KMS-11 (cell line): ENCODE measurements around the gene ALDH9A1.
A peak's percentile ranks its signal among the peaks of the same experiment; 100 is the strongest.

Experiments
- H2AFZ ChIP-seq: fragments of 200-600 bp; sonication (generic); 2 replicates; pipeline ENCODE4 v1.6.1; 2016; ENCODE audit warnings: antibody characterized with exemption, mixed run types, low read depth
- H3K27ac ChIP-seq: fragments of 200-600 bp; sonication (generic); 2 replicates; pipeline ENCODE4 v1.6.1; 2016; ENCODE audit warnings: mild to moderate bottlenecking, mixed run types
- H3K27me3 ChIP-seq: fragments of 200-600 bp; sonication (generic); 2 replicates; pipeline ENCODE4 v1.6.1; 2017; ENCODE audit warnings: mild to moderate bottlenecking, low read depth, mixed run types, moderate library complexity; ENCODE audit not compliant: insufficient read depth
- H3K36me3 ChIP-seq: fragments of 200-600 bp; sonication (generic); 2 replicates; pipeline ENCODE4 v1.6.1; 2017; ENCODE audit warnings: mild to moderate bottlenecking, mixed run types; ENCODE audit not compliant: insufficient read depth
- H3K4me1 ChIP-seq: fragments of 200-600 bp; sonication (generic); 2 replicates; pipeline ENCODE4 v1.6.1; 2016; ENCODE audit warnings: mild to moderate bottlenecking, low read depth, mixed run types; ENCODE audit not compliant: poor library complexity, severe bottlenecking
- H3K4me2 ChIP-seq: fragments of 200-600 bp; sonication (generic); 2 replicates; pipeline ENCODE4 v1.7.0; 2016; ENCODE audit warnings: mild to moderate bottlenecking, mixed run types
- H3K4me3 ChIP-seq: fragments of 200-600 bp; sonication (generic); IDR thresholded peaks from 2 replicates; pipeline ENCODE4 v1.6.1; 2017; ENCODE audit warnings: low read depth, low read length, mixed read lengths; ENCODE audit not compliant: insufficient read depth
- H3K79me2 ChIP-seq: fragments of 200-600 bp; sonication (generic); 2 replicates; pipeline ENCODE4 v1.6.1; 2016; ENCODE audit warnings: low read depth, mixed run types; ENCODE audit not compliant: insufficient read depth
- H3K9ac ChIP-seq: fragments of 200-600 bp; sonication (generic); 2 replicates; pipeline ENCODE4 v1.6.1; 2016; ENCODE audit warnings: mild to moderate bottlenecking, mixed run types
- H4K20me1 ChIP-seq: fragments of 200-600 bp; sonication (generic); 2 replicates; pipeline ENCODE4 v1.6.1; 2016; ENCODE audit warnings: mild to moderate bottlenecking, mixed run types; ENCODE audit not compliant: insufficient read depth
- TF ChIP-seq, protein P1 (sequence below): fragments of 200-600 bp; sonication (generic); conservative IDR thresholded peaks from 2 replicates; pipeline ENCODE4 v1.6.1; 2017; ENCODE audit warnings: low read depth, mild to moderate bottlenecking, antibody characterized with exemption, low read length, moderate library complexity, mixed read lengths

Gene ALDH9A1

DNA sequence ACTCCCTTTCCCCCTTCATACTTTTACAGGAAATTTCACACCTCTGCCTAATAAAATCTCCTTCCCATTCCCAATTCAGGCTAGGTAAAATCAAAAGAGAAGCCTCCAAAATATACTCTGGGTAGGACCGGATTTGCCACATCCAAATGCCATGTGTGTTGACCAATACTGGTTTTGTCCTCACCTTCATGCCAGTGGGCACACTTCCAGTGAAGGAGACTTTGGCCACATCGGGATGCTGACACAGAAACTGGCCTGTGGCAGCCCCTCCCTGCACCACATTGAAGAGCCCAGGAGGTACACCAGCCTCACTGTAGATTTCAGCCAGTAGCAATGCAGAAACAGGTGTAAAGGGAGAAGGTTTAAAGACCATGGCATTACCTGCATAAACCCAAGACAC is 18.1 kb downstream of the ALDH9A1 start:
- Histone ChIP-seq H3K27ac (no peak overlapping the region), H2AFZ (no peak overlapping the region), H3K79me2 (peaks cover 15% of the 10 kb centered on the region), H3K9ac (no peak overlapping the region), H3K4me1 (no peaks in the 10 kb centered on the region), H3K27me3 (no peaks in the 10 kb centered on the region), H3K4me2 (no peak overlapping the region), H3K36me3 (peaks cover 21% of the 10 kb centered on the region; the same call in 1 of the 2 replicates), H3K4me3 (no peak overlapping the region), H4K20me1 (no peaks in the 10 kb centered on the region)
- TF ChIP-seq, protein P1, sequence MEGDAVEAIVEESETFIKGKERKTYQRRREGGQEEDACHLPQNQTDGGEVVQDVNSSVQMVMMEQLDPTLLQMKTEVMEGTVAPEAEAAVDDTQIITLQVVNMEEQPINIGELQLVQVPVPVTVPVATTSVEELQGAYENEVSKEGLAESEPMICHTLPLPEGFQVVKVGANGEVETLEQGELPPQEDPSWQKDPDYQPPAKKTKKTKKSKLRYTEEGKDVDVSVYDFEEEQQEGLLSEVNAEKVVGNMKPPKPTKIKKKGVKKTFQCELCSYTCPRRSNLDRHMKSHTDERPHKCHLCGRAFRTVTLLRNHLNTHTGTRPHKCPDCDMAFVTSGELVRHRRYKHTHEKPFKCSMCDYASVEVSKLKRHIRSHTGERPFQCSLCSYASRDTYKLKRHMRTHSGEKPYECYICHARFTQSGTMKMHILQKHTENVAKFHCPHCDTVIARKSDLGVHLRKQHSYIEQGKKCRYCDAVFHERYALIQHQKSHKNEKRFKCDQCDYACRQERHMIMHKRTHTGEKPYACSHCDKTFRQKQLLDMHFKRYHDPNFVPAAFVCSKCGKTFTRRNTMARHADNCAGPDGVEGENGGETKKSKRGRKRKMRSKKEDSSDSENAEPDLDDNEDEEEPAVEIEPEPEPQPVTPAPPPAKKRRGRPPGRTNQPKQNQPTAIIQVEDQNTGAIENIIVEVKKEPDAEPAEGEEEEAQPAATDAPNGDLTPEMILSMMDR = no peak

DNA sequence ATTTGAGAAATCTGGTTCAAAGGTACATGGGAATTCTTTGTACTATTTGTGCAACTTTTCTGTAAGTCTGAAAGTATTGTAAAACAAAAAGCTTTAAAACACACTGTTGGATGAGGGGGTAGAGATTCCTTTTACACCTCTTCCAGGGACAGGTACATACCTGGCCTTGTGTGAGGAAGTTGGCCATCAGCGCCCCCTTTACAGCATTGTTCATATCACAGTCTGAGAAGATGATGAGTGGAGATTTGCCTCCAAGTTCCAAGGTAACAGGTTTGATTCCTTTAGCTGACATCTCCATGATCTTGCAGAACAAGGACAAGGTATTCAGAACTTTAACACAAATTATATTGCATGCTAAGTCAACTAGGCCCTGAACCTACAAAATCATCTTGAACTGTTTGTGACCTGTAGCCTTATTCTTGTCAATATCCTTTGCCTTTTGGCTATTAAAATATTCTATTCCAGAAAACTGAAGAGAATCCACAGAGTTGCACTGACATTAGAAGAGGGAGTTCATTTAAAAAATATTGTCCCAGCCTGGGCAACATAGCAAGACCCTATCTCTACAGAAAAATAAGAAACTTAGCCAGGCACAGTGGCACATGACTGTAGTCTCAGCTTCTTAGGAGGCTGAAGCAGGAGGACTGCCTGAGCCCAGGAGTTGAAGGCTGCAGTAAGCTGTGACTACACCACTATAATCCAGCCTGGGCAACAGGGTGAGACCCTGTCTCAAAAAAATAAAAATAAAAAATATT is 18.9 kb downstream of the ALDH9A1 start:
- H3K27ac ChIP-seq = no peak overlapping the region
- no peak overlapping the region for H3K4me2 ChIP-seq
- peaks cover 21% of the 10 kb centered on the region; the same call in 1 of the 2 replicates for H3K36me3 ChIP-seq
- no peaks in the 10 kb centered on the region for H3K4me1 ChIP-seq
- TF ChIP-seq, protein P1 = peak; percentile 30; the same call in 1 of the 2 replicates
- H4K20me1 ChIP-seq = no peaks in the 10 kb centered on the region
- no peak overlapping the region for H3K4me3 ChIP-seq
- no peaks in the 10 kb centered on the region for H3K27me3 ChIP-seq
- H3K79me2 ChIP-seq = peaks cover 6% of the 10 kb centered on the region
- no peak overlapping the region for H2AFZ ChIP-seq
- no peak overlapping the region for H3K9ac ChIP-seq

DNA sequence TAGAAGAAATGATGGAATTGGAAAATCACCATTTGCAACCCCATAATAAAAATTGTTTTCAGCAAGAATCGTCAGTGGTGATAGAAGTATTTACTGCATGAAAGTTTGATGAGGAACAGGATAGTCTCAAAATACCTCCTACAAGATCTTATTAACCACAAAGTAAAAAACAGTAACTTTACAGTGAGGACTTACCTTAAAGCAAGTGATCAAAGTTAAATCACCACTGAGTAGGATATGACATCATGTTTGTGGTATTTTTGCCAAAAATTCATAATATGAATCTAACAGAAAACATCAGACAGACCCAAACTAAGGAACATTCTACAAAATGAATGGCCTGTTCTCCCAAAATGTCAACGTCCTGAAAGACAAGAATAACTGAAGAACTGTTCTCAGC is 19.9 kb downstream of the ALDH9A1 start:
- Histone ChIP-seq H3K79me2 (no peaks in the 10 kb centered on the region), H2AFZ (no peak overlapping the region), H3K27me3 (no peaks in the 10 kb centered on the region), H3K36me3 (peaks cover 21% of the 10 kb centered on the region; the same call in 1 of the 2 replicates), H4K20me1 (no peaks in the 10 kb centered on the region), H3K4me1 (no peaks in the 10 kb centered on the region), H3K27ac (no peak overlapping the region), H3K4me2 (no peak overlapping the region), H3K9ac (no peak overlapping the region), H3K4me3 (no peak overlapping the region)
- TF ChIP-seq, protein P1 = no peak

DNA sequence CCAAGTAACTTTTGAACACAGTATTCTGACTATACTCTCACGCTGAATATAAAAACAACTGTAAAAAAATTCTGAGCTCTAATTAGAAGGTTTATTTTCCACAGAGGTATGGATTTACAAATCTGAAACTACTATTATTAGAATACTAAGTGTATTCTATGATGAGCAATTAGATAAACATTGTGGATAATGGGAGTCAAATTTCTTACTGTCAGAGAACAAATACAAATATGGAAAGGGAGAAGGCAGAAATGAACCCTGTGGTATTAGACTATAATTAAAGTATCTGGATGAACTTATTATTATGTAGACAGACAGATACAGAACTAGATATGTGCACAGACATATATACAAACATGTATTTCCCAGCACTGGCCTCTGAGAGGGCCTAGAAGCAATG is 22.6 kb downstream of the ALDH9A1 start:
- Histone ChIP-seq H4K20me1 (no peaks in the 10 kb centered on the region), H3K4me1 (no peaks in the 10 kb centered on the region), H3K36me3 (peaks cover 6% of the 10 kb centered on the region; the same call in 1 of the 2 replicates), H3K27me3 (no peaks in the 10 kb centered on the region), H3K4me3 (no peak overlapping the region), H2AFZ (no peak overlapping the region), H3K79me2 (no peaks in the 10 kb centered on the region), H3K9ac (no peak overlapping the region), H3K27ac (no peak overlapping the region), H3K4me2 (no peak overlapping the region)
- TF ChIP-seq, protein P1 = no peak
